Raji (cell line): ENCODE data around the gene LIFR.

Experiments used
- POLR2A ChIP-seq: IDR thresholded peaks from 2 replicates; pipeline ENCODE4 v1.6.1; 2011; ENCODE audit warnings: low read depth, low read length, control low read depth; ENCODE audit not compliant: insufficient read depth

Gene LIFR, protein sequence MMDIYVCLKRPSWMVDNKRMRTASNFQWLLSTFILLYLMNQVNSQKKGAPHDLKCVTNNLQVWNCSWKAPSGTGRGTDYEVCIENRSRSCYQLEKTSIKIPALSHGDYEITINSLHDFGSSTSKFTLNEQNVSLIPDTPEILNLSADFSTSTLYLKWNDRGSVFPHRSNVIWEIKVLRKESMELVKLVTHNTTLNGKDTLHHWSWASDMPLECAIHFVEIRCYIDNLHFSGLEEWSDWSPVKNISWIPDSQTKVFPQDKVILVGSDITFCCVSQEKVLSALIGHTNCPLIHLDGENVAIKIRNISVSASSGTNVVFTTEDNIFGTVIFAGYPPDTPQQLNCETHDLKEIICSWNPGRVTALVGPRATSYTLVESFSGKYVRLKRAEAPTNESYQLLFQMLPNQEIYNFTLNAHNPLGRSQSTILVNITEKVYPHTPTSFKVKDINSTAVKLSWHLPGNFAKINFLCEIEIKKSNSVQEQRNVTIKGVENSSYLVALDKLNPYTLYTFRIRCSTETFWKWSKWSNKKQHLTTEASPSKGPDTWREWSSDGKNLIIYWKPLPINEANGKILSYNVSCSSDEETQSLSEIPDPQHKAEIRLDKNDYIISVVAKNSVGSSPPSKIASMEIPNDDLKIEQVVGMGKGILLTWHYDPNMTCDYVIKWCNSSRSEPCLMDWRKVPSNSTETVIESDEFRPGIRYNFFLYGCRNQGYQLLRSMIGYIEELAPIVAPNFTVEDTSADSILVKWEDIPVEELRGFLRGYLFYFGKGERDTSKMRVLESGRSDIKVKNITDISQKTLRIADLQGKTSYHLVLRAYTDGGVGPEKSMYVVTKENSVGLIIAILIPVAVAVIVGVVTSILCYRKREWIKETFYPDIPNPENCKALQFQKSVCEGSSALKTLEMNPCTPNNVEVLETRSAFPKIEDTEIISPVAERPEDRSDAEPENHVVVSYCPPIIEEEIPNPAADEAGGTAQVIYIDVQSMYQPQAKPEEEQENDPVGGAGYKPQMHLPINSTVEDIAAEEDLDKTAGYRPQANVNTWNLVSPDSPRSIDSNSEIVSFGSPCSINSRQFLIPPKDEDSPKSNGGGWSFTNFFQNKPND

DNA sequence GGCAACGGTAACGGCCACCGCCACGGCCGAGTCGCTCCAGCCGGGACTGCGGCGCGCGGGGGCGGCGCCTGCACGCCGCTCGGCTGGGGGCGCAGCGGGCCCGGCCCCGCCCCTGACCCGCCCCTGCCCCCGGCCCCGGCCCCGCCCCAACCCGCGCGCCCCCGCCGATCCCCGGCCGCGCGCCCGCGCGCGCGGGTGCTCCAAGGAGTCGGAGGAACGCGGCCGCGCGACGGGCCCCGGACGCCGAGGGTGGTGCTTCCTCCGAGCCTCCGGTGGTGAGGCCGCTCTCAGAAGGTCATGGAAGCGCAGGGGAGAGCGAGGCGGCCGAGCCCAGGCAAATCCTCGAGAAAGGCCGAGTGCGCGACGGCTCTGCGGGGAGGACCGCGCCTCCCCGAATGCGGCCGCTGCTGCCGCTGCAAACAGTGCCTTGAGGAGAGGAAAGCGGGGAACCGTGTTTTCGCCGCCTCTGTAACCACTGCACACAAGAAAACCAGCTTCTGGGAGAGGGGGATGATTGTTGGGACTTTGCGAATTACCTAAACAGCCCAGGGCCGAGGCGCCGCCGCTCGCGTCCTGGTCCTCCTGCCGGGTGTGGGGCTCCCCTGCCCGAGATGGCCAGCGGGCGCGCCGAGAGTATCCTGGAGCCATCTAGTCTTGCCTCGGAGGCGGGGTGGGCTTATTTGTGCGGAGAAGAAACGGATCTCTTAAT lies at the start of gene LIFR:
Gene LIFR (minus strand): TSS at position 48 of the 709 bp plus-strand sequence. CDS start 25,999 bp downstream, outside the sequence.
- TF ChIP-seq POLR2A, result no peak

DNA sequence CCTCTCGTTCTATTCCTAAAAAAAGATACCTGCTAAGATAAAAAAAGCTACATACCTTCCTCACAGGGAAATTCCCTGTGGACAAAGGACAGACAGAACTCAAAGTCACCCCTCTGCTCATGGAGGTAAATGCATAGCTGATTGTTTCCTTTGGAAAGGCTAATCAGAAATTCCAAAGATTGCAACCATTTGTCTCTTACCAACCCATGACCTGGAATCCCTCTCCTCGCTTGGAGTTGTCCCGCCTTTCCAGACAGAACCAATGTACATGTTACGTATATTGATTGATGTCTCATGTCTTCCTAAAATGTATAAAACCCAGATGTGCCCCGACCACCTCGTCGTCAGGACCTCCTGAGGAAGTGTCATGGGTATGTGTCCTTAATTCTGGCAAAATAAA lies 49.2 kb upstream of the LIFR start:
- no peak for TF ChIP-seq POLR2A

DNA sequence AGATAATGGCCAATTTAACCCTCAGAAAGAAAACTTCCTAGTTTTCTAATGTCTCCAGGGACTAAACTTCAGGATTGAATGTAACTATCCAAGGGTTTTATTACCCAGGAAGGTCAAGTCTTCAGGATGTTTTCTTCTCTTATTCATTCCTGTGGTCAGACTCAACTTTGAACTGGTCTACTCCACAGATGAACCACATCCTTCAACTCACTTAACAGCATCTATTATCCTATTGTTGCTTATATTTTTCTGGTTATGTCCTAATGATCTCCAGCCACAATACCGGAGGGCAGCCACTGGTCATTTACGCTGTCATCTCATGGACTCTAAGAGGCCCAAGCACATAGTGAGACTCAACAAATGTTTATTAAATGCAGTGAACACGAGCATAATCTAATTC lies 47.2 kb upstream of the LIFR start:
- TF ChIP-seq POLR2A, result no peak

DNA sequence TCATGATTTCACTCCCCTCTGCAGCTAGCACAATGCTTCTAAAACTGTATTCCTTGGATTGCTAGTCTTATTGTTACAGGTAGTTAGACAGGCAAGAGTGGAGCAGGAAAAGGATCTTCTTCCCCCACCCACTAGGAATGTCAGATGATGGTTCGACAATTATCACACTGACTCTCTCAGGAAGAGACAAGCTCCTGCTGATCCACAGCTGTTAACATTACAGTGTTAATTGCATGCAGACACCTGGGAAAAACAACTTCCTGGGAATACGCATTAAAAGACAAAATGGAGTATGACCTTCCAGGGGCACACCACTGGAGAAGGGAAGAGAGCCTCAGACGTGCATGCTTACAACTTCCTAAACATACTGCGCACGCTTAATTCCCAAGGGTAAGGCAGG lies 46.2 kb upstream of the LIFR start:
- no peak for TF ChIP-seq POLR2A

DNA sequence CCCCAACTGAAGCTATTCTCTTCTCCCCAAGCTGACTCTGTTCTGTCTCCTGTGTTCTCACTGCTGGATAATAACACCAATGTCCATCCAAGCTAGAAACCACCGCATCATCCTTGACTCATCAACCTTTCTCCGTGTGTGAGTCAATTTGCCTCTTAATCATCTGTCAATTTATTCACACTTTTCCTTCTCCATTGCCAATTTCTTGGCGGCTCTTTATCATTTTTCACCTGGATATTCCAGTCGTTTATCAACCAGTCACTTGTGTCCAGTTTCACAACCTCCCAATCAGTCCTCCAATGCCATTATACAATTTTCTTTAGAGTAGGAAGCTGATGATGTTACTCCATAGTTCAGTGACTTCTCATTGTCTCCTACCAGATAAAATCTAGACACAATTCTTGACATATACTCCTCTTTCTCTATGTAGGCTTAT lies 45.4 kb upstream of the LIFR start:
- no peak for TF ChIP-seq POLR2A

DNA sequence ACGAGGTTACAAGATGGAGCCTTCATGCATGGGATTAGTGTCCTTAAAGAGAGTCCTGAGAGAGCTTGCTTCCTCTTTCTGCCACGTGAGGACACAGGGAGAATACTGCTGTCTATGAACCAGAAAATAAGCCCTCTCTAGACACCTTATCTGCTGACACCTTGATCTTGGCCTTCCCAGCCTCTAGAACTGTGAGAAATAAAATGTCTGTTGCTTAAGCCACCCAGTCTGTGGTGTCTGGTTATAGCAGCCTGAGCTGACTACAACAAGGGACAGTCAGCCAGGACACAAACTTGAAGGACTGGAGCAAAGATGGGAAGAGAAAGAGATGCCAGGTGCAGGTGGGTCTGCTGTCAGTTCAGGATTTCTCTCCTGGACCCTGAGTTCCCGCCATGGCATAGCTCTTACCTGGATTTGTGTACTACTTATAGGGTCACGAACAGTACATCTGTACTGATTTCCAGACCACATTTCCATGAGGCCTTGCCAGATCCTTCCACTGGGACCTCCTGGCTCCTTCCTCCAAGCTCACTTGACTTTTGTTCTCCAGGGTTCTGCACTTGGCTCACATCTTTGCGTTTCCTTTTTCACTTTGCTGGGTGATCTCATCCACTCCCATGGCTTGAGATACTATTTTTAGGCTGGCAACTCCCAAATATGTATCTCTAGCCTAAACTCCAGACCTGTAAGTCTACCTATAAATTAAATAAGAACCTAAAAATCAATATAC lies 44.9 kb upstream of the LIFR start:
- TF ChIP-seq POLR2A, result no peak

DNA sequence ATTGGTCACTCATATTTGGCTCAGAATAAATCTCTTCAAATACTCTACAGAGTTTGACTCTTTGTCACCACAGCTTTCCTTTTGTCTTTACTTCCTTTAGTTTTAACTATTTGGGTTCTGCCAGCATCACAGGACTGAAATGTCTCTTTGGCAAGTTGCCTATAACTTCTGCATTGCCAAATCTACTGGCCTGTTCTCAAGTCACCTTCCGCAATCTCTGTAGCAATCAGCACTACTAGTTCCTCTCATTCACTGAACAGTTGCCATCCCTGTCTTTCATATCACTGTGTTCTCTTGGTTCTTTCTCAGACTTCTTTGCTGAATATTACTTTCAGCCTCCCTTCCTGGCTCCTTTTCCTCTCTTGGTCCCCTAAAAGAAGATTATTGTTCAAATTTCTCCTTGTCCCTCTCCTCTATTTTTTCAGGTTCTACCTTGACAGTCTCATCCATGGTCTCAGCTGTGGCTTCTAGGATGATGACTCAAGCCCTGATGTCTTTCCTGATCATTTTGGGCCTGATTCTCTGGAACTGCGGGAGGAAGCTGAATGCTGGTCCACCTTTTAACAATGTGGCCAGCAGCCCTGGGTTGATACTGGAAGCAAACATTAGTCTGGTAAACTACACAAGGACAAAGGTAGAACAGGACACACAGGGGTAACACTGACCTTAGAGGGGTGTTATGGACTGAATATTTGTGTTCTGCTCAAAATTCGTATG lies 44.0 kb upstream of the LIFR start:
- TF ChIP-seq POLR2A, result no peak

DNA sequence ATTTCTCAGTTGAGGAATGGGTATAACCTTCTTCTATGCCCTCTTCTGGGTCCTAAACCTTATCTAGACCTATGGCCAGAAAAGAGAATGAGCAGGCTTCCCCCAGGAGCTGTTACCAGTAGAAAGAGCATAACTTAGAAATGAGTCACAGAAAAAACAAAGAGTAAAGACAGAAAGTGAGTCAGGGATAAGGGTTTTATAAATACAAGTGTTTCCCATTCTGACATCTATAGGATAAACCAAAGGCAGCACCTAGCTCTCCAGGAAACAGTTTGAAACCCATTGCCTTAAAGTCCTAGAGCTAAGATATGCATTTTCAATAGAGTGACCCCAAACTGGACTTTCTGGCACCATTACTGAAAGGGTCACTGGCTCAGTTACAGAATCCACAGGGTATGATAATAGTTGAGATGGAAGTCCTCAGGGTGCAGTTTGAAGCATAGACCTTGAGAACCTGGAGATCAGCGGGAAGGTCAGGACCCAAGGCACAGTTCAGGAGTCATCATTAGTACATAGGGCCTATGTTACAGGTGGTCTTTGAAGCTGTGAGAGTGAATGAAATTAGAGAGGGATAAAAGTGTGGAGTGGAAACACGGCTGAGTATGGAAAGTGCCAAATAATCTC lies 42.7 kb upstream of the LIFR start:
- no peak for TF ChIP-seq POLR2A

DNA sequence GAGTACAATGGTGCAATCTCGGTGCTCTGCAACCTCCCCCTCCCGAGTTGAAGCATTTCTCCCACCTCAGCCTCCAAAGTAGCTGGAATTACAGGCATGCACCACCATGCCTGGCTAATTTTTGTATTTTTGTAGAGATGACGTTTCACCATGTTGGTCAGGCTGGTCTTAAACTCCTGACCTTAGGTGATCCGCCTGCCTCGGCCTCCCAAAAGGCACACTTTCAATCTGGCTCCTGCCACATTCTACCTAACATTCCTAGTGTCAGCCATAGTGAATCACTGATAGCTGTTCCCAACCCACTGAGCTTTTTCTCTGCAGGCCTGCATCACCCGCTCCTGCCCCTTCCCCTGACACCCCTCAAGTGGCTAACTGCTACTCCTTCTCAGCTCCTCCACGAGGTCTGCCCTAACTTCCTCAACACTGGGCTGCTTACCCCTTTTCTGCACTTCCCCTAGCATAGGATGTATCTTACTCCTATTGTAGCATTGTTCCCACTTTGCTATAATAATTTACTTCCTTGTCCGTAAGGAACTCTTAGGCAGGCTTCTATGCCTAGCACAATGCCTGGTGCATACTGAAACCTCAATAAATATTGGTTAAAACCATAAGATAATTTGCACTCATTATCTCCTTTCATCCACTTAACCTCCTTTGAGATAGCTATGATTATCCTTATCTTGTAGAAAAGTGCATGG lies 42.0 kb upstream of the LIFR start:
- no peak for TF ChIP-seq POLR2A

DNA sequence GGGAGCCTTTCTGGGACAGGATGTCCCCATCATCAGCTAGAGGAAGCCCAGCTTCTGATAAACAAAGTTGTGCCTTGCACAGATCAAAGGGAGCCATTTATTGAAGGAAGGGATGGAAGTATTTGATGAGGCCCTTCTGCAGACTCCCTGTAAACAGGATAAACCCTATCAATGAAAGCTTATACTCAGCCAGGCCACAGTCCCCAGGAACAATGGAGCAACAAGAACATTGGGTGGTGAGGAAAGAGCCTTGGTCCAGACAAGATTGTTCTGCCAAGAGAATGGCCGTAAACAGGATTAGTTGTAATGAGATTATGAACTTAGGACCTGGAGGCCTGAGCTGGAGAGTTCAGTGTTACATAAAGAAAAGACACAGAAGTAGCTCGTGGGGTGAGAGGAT lies 40.5 kb upstream of the LIFR start:
- TF ChIP-seq POLR2A, result no peak

DNA sequence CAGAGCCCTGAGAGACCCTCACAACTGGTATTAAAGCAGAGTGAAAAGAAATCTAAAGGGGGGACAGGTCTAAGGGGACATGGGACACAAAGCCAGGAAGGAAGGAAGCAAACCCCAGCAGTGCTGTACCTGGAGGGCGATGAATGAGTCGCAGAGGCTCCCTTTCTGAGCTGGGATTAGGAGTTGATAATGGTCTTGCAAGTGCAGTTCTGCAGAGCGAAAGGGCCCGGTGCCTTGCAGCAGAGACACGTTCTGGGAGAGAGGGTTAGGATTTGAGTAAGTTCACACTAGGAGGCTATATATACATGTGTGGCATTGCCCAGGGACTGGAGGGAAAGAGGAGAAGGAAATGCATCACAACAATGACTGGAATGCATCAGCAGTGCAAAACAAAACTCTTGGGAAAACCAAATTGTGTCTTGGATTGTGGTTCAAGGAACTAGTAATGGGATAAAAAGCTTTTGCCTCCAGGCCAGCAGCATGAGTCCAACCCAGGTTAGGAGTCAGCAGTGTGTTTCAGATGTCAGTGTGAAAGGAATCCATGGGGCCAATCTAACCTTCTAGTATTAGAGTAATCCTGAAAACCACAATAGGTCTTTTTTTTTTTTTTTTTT lies 38.8 kb upstream of the LIFR start:
- no peak for TF ChIP-seq POLR2A

DNA sequence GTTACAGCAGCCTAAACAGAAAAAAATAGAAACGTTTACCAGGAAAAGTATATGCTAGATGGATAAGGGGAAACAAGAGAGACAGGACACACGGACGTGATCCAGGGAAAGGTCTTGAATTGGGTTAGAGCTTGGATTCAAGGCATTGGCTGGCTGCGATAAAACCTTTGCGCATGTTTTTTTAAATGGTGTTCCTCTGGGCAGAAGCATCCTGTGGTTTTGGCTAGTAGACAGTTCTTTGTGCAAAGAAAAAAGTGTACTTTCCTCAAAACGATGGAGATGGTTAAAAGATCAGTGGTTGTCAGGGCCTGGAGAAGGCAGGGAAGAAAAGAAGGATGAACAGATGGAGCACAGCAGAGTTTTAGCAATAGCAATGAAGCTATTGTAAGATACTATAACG lies 37.5 kb upstream of the LIFR start:
- no peak for TF ChIP-seq POLR2A
